ENCODE data around the gene PLLP.

Gene PLLP

DNA sequence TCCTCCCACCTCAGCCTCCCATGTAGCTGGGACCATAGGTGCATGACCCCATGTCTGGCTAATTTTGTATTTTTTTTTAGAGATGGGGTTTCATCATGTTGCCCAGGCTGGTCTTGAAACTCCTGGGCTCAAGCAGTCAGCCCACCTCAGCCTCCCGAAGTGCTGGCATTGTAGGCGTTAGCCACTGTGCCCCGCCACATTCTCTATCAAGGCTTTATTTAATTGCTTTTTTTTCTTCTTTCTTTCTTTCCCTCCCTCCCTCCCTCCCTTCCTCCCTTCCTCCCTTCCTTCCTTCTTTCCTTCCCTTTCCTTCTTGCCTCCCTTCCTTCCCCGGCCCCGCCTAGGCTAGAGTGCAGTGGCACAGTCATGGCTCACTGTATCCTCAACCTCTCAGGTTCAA, 74.7 kb downstream of the PLLP start:
- DNase-seq = no peak

DNA sequence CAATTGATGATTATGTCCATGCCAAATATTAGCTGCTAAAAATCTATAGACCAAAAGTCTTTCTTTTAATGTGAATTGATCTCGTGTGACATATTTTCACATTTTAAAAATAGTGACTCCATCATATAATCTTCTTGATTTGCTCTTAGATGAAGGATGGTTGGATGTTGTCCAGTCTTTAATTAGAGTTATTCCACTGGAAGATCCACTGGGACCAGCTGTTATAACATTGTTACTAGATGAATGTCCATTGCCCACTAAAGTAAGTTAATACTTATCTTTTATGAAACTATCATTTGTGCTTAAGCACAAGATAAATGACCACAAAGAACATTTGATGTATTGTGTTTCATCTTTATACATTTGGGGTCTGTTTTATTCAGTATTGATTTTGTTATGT, 75.5 kb downstream of the PLLP start:
- no peak for DNase-seq

Data from activated CD4-positive, alpha-beta T cell treated with anti-CD3 and anti-CD28 coated beads, Interleukin-2, amount 50 U/mL, for 1 hour (primary cell).